Measurements from ENCODE around the gene TYRO3.
"Not testable (repeated sequence)": the region's sequence is repeated elsewhere in the genome, so short reads cannot be mapped to it uniquely, and the experiment has no call there.

The TYRO3 gene

GRCh38 chr15:41554915-41555314 lies 4.1 kb upstream of the TYRO3 start:
- no peak for DNase-seq

- DNase-seq, result peak; percentile 7
These were observed 2.3 kb upstream of the TYRO3 start for GRCh38 chr15:41556677-41557076.

GRCh38 chr15:41557673-41558399 lies 1.2 kb upstream of the TYRO3 start:
- peak; percentile 75 to 77 for DNase-seq

GRCh38 chr15:41559239-41559782 lies 299 bp downstream of the TYRO3 start:
- no peak for DNase-seq

GRCh38 chr15:41560572-41560874 lies 1.5 kb downstream of the TYRO3 start:
- DNase-seq, result no peak

- DNase-seq, result no peak
These were observed 2.2 kb downstream of the TYRO3 start for GRCh38 chr15:41561104-41561776.

- no peak for DNase-seq
These were observed 2.7 kb downstream of the TYRO3 start for GRCh38 chr15:41561777-41562145.

GRCh38 chr15:41562244-41562643 lies 3.2 kb downstream of the TYRO3 start:
- DNase-seq, result no peak

GRCh38 chr15:41562784-41563198 lies 3.8 kb downstream of the TYRO3 start:
- DNase-seq, result no peak

- DNase-seq, result no peak
These were observed 5.4 kb downstream of the TYRO3 start for GRCh38 chr15:41564286-41564959.

GRCh38 chr15:41564960-41565502 lies 6.0 kb downstream of the TYRO3 start:
- no peak for DNase-seq

GRCh38 chr15:41565702-41566101 lies 6.7 kb downstream of the TYRO3 start:
- DNase-seq, result no peak

GRCh38 chr15:41566121-41566885 lies 7.3 kb downstream of the TYRO3 start:
- no peak for DNase-seq

- no peak for DNase-seq
These were observed 8.2 kb downstream of the TYRO3 start for GRCh38 chr15:41567261-41567660.

GRCh38 chr15:41567862-41568261 lies 8.8 kb downstream of the TYRO3 start:
- DNase-seq, result no peak

GRCh38 chr15:41568350-41569017 lies 9.5 kb downstream of the TYRO3 start:
- DNase-seq, result no peak

- not testable (repeated sequence) for DNase-seq
These were observed 10.2 kb downstream of the TYRO3 start for GRCh38 chr15:41569232-41569631.

GRCh38 chr15:41570764-41571163 lies 11.8 kb downstream of the TYRO3 start:
- no peak for DNase-seq

GRCh38 chr15:41571948-41572347 lies 12.9 kb downstream of the TYRO3 start:
- DNase-seq, result no peak

- DNase-seq, result no peak
These were observed 13.9 kb downstream of the TYRO3 start for GRCh38 chr15:41572866-41573265.

- DNase-seq, result no peak
These were observed 14.4 kb downstream of the TYRO3 start for GRCh38 chr15:41573396-41573795.

GRCh38 chr15:41574158-41574557 lies 15.1 kb downstream of the TYRO3 start:
- DNase-seq, result no peak

Data from AML-193 (cell line).